ENCODE data around the gene TXNDC9.
"Not testable (repeated sequence)": the region's sequence is repeated elsewhere in the genome, so short reads cannot be mapped to it uniquely, and the experiment has no call there.

TXNDC9 gene

DNA sequence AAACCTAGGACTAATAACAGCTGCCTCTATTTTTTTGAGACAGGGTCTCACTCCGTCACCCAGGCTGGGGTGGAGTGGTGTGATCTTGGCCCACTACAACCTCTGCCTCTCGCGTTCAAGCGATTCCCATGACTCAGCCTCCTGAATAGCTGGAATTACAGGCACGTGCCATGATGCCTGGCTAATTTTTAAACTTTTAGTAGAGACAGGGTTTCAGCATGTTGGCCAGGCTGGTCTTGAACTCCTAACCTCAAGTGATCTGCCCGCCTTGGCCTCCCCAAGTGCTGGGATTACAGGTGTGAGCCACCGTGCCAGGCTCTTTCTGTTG, 18.3 kb downstream of the TXNDC9 start:
- DNase-seq: not testable (repeated sequence)

DNA sequence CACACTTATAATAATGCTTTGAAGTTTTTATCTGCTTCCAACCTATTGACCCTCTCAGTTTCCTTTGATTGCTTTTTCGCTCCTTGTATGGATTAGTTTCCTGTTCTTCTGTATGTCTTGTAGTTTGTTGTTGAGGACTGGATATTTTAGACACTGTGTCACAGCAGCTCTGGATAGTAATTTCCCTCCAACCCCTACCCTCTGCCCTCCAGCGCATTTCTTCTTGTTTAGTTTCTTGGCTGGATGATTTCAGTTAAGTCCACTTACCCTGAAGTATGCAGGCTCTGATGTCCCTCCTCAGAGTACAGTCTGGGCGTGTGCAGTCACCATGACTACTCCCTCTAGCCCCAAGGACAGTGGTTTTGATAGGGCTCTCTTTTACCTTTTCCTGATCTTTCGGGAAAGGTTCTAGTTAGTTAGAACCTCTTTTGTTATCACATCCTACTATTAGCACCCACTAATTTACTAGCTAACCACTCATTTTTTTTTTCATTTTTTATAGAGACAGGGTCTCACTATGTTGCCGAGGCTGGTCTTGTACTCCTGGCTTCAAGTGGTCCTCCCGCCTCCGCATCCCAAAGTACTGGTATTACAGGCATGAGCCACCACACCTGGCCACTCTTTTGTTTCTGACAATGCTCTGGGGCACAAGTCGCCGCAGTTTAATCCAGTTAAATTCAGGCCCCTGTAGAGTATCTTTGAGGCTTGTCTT, 18.8 kb downstream of the TXNDC9 start:
- no peak for DNase-seq

DNA sequence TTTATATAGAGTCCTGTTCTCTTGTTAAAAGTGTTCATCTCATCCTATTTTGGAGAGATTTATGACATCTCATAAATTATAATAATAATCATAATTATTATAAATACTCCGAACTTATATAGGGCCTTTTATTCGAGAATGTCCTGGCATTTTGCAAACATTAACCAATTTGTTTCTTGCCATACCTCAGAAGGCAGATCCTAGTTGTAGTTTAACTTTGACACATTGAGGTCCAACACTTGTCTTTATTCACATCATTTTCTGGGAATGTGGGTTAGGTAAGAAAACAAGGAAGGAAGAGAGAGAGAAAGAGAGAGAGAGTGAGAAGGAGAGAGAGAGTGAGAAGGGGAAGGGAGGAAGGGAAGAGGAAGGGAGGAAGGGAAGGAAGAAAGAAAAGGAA, 35.0 kb downstream of the TXNDC9 start, which contains the start of gene LYG1:
TSS of gene LYG1 (minus strand) at position 101 of the 400 bp plus-strand sequence. CDS start 5,527 bp downstream, outside the sequence.
- not testable (repeated sequence) for DNase-seq

DNA sequence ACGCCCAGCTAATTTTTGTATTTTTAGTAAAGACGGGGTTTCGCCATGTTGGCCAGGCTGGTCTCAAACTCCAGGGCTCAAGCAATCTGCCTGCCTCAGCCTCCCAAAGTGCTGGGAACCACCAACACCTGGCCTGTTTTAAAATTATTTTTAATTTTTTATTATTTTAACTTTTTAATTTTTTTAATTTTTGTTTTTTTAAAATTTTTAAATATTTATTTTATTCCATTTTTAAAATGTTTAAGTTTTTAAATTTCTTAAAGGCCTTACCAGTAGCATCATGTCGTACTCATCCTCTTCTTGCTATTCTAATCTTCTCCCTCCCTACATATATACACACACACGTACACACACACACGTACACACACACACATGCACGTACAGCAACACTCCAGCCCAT, 36.6 kb downstream of the TXNDC9 start:
- no peak for DNase-seq

DNA sequence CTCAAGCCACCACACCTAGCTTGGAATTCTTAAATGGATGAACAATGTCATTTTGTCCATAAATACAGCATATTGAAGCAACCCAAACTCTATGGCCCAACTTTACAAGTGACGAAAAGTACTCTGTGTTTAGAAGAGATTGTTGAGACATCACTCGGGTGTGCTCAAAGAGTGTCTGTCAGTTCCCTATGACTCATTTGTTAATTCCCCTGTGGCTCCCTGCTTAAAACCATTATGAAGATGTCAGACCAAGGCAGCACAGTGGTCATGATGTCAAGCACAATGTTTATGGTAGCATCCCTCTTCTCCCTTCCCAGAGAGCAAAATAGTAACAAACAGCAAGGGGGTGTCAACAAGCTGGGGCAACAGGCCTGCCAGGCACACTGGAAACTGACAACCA, 38.1 kb downstream of the TXNDC9 start:
- DNase-seq: no peak

DNA sequence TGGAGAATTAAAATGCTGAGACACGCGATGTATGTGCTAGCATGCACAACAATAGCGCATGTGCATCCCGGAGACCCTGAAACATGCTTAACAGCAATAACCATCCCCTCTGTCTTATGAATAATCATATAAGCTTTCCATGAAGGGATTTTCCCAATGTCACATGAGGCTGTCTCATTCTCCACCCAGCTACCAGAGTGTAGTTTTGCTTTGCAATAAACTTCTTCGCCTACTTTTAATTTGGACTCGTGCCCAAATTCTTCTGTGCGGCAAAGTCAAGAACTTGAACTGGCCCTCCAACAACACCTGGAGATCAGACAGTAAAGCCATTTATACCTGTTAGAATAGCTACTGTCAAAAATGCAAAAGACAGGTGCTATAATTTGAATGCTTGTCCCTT, 50.6 kb downstream of the TXNDC9 start:
- no peak for DNase-seq

DNA sequence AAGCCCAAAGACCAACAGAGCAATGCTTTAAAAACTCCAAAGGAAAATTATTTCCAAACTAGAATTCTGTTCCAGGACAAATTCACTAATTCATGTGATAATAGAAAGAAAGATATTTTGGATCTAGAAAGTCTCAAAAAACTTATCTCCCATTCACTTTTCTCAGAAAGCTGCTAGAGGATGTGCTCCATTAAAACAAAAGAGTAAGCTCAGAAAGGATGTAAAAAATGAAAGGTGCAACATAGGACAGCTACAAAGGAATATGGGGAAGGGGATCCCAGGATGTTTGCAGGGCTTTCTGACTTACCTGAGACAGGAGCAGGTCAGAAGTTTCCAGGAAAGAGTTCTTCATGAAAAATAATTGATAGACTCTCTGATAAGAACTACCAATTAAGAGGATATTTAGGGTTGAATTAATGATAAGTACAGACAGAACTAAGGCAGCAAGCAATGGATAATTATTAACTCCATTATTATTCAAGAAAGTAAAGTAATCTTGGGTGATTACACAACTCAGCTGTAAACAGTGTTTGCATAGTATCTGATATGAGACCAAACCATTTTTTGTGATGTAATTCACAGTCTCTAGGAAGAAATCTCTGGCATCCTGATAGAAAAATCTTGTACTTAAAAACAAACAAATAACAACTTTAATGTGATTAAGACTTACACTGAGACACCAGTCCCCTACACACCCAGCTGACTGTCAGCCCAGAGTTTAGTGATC, 56.0 kb downstream of the TXNDC9 start:
- no peak for DNase-seq

DNA sequence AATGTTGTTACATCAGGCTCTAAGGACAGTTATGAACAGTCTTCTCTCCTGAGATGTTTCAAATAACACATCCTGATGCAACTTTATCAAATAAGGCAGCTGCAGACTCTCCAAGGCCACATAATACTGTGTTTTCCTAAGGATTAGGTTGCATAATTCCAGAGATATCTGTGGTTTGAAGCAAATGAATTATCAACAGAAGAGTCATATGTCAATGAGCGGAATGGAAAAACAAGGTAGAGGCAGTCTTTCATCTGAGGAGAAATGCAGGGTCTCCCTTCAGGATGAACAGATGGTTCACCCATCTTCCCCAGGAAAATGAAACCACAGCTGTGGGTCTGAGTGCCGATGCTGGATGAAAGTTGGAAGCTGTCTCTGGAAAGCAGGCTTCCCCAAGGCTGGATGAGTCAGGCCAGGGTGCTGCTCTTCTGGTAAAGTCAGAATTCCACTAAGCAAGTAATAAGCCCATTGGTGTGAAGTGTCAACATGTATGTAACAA, 57.3 kb downstream of the TXNDC9 start:
- DNase-seq: no peak

DNA sequence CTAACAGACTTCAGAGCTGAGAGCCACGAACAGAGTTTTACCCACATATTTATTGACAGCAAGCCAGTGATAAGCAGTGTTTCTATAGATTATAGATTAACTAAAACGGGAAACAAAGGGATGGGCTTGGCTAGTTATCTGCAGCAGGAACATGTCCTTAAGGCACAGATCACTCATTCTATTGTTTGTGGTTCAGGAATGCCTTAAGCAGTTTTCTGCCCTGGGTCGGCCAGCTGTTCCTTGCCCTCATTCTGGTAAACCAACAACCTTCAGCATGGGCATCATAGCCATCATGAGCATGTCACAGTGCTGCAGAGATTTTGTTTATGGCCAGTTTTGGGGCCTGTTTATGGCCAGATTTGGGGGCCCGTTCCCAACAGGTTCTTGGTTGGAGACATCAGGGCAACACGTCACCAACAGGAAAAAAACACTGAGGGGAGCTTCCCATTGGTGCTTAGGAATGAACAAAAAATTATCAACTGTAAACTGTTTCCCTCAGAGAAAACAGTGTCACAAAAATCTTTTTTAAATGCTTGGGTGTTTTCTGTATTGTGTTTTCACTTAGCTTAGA, 57.9 kb downstream of the TXNDC9 start:
- not testable (repeated sequence) for DNase-seq

DNA sequence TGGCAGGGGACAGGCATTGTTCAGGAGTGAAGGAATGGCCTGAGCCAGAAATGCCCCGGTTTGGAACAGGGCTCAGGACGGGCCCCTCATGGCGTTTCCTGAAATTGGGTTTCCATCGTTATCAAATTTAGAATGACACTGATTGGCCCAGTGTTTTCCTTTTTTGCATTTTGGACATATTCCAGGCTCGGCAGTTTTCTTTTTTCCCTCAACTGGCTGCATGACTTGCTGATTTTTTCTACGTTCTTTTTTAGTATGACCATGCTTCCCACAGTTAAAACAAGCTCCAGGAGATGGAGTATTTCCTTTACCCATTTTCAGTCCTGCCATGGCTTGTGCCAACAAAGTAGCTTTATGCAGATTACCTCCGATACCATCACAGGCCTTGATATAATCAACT, 60.3 kb downstream of the TXNDC9 start:
- DNase-seq: no peak
